GM18867 (cell line): ENCODE results near the gene MED27.

ENCODE experiments used
- ATAC-seq: cut with Tn5 transposase; IDR thresholded peaks from one replicate; pipeline ENCODE4 v1.9.1; 2021; ENCODE audit warnings: mild to moderate bottlenecking, moderate library complexity; ENCODE audit not compliant: unreplicated experiment

MED27 gene

DNA sequence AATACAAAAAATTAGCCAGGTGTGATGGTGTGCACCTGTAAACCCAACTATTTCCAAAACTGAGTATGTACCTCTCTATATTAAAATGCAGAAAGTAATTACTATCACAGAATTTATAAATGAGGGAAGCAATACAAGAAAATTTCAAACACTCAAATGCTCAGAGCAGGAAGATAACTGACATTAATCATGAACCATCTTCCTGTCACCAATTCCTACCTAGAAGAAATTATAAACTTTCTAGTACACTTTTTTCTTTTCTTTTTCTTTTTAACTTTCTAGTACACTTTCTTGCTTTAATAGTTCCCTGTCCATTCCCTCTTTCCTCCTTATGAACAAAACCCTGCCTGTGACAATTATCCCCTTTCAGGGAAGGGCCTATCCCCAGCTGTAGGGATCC is 106.8 kb downstream of the MED27 start:
- no peak for ATAC-seq

DNA sequence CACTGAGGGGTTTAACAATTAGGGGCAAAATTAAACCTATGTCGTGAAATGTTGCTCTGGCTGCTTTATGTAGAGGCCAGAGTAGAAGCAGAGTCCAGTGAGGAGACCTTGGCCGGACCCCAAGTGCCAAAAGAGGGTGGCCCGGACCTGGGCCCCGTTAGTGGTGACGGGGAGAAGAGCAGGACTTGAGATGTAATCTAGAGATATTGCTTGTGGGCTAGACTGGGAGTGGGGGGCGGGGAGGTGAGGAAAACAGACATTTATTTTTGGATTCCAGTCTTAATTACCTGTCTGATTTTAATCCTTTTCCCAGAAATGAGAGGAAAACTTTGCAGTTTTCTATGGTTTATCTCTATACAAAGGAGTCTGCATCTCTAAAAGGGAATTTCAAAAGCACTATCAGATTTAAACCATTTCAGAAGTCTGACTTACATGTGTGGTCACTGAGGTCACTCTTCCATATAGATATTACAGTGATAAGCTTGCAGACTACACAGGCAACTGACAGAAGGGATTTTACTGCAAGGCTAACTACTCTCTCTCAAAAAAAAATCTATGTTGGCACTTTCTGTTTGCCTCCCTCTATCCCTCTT is 108.1 kb downstream of the MED27 start:
- ATAC-seq = no peak

DNA sequence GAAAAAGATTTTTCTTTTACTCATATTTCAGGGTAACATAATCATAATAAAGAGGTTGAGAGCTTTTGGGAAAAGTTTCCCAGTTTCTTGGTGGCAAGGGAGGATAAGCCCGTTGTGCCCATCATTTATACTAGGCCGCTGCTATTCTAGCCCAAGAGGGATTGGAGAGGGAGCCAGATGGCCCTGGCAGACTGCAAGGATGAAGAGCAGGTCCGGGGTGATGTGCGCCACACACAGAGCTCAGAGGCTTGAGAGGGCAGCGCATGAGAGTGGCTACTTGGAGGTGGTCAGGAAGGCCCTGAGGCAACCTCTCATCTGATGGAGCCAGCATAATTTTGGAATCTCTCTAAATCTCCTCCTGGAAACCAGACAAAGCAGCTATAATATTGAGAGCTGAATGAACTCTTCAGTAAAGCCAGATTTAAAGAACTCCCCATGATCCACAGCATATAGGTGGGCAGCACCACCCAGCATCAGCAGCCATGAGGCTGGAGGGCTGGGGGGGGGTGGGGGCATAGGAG is 110.1 kb downstream of the MED27 start:
- no peak for ATAC-seq

DNA sequence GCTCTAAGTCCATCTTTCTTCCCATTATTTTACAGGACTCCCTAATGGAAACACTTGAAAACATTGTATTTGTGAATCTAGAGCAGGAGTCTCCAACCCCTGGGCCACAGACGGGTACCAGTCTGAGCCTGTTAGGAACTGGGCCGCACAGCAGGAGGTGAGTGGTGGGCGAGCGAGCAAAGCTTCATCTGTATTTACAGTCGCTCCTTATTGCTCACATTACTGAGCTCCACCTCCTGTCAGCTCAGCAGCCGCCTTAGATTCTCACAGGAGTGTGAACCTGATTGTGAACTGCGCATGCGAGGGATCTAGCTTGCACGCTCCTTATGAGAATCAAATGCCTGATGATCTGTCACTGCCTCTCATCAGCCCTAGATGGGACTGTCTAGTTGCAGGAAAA is 111.0 kb downstream of the MED27 start:
- no peak for ATAC-seq

DNA sequence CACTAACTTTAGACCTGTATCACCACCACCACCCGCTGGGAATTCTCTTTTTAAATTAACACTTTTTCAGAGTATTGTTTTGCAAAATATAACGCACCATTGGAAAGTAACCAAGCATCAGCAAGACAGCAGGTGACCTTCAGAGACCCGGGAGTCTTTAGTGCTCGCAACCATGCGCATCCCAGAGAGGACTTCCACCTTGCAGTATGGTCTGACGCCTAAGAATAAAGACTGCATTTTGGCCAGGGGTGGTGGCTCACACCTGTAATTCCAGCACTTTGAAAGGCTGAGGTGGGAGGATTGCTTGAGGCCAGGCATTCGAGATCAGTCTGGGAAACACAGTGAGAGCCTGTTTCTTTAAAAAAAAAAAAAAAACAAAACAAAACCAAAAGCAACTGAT is 113.8 kb downstream of the MED27 start:
- no peak for ATAC-seq

DNA sequence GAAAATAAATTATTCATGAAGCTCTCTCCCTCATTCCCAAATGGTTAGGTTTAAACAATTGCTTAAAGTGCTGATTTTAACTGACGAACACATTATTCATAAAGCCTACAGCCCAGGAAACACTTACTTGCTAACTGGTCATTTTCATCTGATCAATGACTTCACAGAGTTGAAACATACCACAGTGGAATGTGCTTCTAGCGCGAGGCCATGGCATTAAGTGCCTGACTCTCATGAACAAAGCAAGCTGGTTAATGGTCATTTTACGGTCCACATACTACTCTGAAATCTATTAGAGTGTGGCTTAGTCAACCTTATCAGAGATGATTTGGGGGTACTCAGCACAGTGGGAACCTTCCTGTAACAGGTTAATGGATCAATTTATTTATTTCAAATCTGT is 114.6 kb downstream of the MED27 start:
- ATAC-seq = no peak

DNA sequence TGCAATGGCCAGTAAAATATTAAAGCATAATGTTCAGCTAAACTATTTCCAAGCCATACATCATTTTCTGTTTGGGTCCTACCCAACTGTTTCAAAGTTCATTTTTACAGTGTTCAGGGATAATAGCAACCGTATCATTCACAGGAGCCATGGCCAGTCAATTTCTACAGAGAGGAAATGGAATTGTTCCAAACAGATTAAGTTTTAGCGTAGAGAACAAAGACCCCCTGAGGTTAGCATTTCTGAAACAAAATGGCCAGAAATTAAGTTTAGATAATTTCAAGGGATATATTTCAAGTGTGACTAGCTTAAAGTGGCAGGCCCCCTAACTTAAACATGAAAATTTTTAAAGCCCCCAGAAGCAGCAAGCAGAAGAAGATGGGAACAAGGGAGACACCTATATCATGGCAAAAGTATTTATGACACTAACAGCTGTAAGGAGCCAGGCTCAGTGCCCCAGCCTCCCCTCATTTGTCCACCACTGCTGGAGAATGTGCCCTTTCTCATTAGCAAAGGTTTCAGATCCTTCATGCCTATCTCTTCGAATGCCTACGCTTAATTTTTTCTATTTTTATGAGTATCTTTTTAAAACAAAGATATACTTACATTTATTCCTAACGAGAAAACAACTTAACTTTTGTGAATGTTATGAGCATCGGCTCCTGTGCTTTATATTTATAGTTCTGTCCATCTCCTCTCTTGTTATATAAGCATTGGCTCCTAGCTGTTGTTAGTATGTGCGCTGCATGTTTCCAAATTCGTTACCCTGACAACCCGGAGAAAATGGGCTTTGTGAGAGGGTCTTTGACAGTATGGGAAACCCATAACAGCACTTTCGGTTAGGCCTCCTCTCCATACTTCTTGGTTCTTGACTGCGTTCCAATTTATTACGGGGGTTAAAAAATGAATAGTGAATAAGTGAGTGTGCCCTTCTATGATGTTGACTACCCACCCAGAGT is 116.3 kb downstream of the MED27 start:
- ATAC-seq = no peak

DNA sequence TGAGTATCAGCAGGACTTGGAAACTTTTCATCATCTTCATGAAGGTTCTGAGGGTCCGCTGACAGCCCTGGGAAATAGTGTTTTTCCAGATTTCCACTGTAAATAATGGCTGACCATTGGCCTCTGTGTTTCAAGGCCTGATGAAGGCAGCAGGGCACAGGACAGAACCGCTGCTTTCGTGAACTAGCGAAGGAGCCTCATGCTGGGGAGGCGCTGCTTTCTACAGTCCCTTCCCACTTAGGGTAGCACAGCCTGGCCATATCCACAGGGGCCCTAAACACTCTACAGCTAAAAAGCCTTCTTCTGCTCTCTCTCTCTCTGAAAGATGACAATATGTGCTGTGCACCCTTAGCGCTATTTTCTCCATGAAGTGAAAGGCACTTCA is 118.2 kb downstream of the MED27 start:
- ATAC-seq = no peak

DNA sequence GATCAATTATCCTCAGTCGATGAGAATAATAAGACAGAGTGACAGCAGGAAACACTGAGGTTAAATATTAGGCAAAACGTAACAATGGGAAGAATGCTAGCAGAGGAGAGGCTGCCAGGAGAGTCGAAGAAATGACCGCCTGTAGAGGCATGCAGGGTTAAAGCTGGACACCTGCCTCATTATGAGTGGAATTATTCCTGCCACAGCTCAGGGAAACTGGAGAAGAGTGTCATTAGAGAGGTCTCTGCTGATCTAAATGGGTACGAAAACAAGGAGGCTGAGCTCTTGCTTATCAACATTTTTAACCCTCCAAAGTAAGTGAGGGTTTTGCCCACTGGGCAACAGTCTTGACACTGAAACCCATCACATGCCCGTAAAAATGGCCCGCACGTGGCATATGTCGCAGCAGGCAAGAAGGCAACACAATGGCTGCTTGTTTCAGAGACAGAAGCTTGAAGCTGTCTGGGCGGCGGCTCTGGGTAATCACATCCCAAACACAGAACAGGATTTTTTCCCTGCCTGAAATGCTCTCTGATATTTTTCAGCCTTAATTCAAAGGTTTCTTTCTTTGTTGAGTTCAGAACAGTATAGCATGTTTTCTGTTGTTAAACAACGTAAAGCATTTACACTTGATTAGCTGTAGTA is 118.7 kb downstream of the MED27 start:
- no peak for ATAC-seq

DNA sequence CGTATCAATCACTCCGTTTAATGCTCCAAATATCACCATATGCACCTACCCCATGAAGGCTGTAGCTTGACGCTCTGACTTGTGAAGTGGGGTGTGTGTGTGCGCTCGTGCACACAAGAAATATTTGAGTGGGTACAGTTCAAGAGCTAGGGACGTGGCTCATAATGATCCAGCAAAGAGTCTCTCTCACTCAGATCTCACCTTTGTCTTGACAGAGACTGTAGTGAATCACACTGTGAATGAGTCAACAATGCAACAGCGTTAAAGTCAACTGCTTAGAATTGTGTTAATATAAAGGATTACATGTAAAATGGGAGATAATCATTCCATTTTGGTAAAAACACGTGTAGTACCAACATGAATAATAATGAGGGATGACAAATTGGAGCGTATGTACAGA is 119.4 kb downstream of the MED27 start:
- no peak for ATAC-seq

DNA sequence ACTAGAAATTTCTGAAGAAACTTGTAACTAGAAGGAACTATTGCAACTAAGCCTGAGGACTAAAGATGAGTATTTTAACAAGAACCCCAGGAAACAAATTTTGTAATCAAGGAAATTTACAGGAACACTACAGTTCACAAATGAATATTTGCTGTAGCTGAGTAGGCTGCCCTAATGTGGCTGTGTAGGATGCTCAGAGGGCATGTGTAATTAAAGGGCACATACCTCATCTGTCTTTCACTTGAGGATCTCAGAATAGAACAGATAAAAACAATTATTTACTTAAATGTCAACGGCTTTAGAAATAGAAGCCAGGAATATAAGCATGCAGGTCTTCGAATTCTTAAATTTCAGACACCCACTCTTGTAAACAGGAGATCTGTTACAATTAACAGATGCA is 119.8 kb downstream of the MED27 start:
- ATAC-seq = no peak

DNA sequence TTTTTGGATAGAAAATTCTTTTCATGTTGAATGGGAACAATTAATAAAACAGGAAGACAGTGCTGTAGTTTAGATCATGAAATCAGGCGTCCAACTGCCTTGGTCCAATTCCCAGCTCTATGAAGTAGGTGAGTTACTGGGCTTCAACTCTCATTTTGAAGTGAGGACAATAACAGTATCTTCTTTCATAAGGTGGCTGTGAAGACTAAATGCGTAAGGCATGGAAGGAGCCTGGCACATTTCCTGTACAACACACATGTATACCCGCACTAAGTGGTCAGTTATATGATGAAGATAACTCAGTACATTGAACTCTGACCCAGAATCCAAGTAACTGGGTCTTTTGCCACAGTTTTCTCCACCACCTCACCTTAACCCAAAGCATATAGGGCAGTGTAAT is 120.6 kb downstream of the MED27 start:
- no peak for ATAC-seq

DNA sequence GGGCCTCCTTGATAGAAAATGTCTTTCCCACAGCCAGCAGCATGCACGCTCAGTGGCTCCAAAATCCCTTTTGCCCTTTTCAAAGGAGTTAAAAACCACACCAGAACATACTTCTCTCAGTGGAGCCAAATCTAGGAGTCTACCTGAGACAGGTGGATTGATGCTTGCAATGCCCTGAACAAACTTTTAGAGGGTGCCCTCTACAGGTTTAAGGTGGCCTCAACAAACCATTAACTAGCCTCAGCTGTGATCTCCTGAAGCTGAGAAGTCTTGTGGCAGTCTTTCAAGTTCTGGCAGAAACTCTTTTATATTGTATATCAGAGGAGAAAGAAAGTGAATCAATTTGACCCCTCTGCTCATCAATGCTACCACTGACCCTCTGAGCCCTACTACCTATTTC is 125.4 kb downstream of the MED27 start:
- ATAC-seq = no peak

DNA sequence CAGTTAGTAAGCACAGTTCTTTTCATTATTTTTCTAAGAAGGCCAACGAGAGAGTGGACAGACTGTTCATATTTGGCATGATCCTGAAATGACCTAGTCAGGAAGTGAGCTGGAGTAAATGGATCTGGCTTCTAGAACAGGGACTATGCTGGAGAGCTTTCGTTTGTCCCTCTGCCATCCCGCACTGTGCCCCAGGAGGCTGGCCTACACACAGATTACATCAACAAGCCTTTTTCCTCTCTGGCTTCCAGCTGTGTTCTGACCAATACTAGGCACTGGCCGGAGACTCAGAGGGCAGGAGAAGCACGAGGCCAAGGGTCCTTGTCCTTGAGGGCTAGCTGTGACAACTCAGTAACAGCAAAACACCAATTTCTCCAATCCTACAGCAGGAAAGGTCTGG is 127.8 kb downstream of the MED27 start:
- ATAC-seq = no peak

DNA sequence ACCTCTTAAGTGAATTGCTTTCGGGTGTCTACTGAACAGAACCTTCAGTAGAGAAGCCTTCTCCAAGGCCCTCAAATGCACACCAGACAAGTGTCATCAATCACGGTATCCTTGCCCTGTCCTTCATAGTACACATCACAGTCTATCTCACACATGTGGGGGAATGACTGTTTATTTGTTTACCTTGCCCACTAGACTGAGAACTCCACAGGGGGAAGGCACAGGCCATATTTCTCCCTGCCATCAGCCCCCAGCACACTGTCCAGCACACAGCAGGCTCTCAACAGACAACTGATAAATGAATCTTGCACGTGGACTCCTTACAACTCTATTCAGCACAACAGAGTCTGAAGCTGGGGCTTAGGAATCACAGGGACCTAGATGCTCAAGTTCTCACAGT is 128.5 kb downstream of the MED27 start:
- ATAC-seq = no peak

DNA sequence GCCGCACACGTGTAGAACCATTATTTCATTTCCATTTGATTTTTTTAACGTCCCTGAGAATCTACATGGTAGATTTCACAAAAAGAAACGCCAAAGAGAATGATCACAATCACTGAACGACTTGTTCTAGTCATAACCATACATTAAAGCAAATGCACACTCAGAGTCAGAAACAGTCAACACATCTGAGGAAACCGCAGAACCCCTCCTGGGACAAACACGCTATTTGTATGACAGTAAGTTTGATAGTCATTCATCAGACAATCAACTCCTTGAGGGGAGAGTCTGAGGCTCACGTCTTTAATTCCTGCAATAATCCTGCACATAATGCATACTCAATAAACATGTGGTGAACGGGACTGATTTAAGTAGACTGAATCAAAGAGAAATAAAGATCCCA is 129.2 kb downstream of the MED27 start:
- ATAC-seq = no peak

DNA sequence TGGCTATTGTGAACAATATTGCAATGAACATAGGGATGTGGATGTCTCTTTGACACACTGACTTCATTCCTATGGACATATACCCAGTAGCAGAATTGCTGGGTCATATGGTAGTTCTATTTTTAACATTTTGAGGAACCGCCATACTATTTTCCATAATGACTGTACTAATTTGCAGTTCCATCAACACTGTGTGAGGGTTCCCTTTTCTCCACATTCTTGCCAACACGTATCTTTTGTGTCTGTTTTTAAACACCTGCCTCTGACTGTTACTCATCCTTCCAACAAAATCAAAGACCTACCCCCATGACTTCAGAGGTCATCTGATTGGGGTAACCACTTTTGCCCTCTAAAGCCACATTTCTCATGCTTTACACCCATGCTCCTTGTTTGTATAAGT is 133.5 kb downstream of the MED27 start:
- no peak for ATAC-seq

DNA sequence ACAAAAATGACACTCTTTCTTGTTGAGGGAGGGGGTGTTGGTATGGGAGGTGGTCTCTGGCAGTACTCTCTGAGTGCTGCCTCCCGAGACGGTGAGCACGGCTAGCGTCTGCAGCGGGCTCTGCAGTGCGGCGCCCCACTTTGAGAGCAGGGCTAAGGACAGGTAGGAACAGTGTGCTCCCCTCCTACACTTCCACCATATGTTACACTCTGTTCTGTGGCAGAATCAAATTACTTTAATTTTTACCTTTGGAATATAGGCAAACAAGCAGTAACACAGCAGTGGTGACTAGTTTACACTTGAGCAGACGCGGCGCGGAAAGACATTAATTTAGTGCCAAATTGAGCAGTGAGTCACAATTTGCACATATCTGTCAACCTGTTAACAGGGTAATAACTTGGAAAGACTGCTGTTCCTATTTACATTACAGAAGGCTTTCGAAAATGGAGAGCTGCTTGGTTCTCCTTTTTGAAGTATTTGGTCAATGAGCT is 136.3 kb downstream of the MED27 start:
- no peak for ATAC-seq

DNA sequence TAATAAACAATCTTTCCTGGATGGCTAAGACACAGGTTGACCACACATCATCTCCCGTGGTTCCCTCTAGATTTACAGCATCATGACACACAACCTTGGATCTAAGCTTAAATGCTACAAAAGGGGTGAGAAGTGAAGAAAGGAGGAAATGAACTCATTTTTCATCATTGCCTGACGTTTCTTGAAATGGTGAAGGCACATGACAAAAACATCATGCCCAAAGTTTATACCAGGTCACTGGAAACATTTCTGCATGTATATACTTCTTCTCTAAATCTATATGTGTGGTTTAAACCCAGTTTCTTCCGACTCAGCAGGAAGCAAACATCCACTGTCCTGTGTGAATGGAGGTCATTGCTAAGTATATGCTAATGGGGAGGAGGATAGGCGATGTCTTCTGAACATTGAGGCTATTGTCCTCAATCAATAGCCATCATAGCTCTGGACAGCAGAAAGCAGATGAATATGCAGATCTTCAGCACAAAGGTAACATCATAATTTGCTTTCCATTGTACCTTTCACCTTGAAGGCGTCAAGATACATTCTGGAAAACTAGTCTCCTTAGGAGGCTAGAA is 137.4 kb downstream of the MED27 start:
- ATAC-seq = no peak

DNA sequence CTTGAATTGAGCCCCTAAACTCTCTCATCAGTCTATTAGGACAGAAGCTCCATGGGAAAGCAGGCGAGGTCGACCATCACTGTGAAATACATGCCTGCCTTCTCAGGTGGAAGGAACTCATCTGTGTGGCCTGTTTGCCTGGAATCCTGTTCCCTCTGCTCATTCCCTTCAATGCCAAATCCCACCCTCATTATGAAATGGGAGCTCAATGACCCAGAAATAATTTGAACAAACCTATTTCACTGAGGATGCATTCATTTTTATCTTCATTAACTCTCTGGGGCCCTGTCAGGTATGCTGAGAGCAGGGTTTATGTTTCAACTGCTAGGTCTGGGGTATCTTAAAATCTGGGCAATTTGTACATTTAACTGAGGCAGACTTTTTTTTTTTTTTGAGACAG is 142.2 kb downstream of the MED27 start:
- no peak for ATAC-seq

DNA sequence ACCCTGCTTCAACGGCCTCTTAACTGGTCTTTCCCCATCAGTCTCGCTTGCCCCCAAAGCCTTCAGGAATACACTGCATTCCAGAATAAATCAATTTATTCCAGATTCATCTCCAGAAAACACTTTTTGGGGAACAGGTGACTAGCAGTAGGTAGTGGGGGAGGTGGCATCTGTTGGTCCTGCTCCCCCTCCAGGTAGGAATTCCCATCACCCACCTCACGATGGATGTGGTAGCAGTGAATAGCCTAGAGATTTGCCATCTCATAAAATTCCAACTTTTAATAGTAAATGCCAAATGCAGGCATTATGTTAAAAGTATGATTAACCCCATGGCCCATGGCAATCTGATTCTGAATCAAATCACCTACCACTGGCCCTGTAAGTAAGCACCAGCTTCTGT is 142.7 kb downstream of the MED27 start:
- ATAC-seq = no peak
